Measurements from ENCODE around the gene SNAP91. TPM values are rescaled to one million over a fixed set of nuclear protein-coding genes. Genes with fewer than 3 reads are reported as not detected.
"Not testable (repeated sequence)": the region's sequence is repeated elsewhere in the genome, so short reads cannot be mapped to it uniquely, and the experiment has no call there.

SNAP91 gene
- total and polyA plus RNA-seq, 3 donors from 2014 or later: 13.3 to 37.5 (median 32.9) TPM

GRCh38 chr6:83592770-83593394 is 116.0 kb downstream of the SNAP91 start:
- intact Hi-C loops (cut with DNase I; ENCODE audit: low total_unique reads): no loop called here
- Histone ChIP-seq H3K27ac (no peak overlapping the region), H3K4me1 (no peaks in the 10 kb centered on the region), H3K27me3 (no peaks in the 10 kb centered on the region), H3K36me3 (ENCODE audit: low read depth, missing control alignments) (no peaks in the 10 kb centered on the region), H3K9me3 (no peaks in the 10 kb centered on the region), H3K4me3 (no peak overlapping the region)
- WGBS, 2 donors: 86 to 94% methylated on average over 2 of the region's 2 CpGs
- DNase-seq: peak; percentile 53
- TF ChIP-seq CTCF (IDR thresholded peaks at IDR 0.05) (peak in 2 of 3 experiments; percentile 24 to 34), POLR2A (IDR thresholded peaks at IDR 0.05) (no peak)

GRCh38 chr6:83590416-83590815 is 118.5 kb downstream of the SNAP91 start:
- Histone ChIP-seq H3K4me3 (no peak overlapping the region), H3K27me3 (no peaks in the 10 kb centered on the region), H3K4me1 (no peaks in the 10 kb centered on the region), H3K36me3 (ENCODE audit: low read depth, missing control alignments) (no peaks in the 10 kb centered on the region), H3K27ac (no peak overlapping the region), H3K9me3 (no peaks in the 10 kb centered on the region)
- TF ChIP-seq CTCF (IDR thresholded peaks at IDR 0.05): no peak
- no peak for TF ChIP-seq POLR2A (IDR thresholded peaks at IDR 0.05)
- WGBS, 2 donors: 35 to 80% methylated on average over 1 of the region's 1 CpG
- no peak for DNase-seq
- intact Hi-C loops (cut with DNase I; ENCODE audit: low total_unique reads): no loop called here

GRCh38 chr6:83589076-83589475 is 119.8 kb downstream of the SNAP91 start:
- no peak overlapping the region for H3K27ac ChIP-seq
- no peak overlapping the region for H3K4me3 ChIP-seq
- H3K27me3 ChIP-seq: no peaks in the 10 kb centered on the region
- H3K36me3 ChIP-seq (ENCODE audit: low read depth, missing control alignments): no peaks in the 10 kb centered on the region
- no peak for DNase-seq
- H3K9me3 ChIP-seq: no peaks in the 10 kb centered on the region
- H3K4me1 ChIP-seq: no peaks in the 10 kb centered on the region
- intact Hi-C loops (cut with DNase I; ENCODE audit: low total_unique reads): no loop called here
- TF ChIP-seq POLR2A (IDR thresholded peaks at IDR 0.05) (no peak), CTCF (IDR thresholded peaks at IDR 0.05) (no peak)

DNA sequence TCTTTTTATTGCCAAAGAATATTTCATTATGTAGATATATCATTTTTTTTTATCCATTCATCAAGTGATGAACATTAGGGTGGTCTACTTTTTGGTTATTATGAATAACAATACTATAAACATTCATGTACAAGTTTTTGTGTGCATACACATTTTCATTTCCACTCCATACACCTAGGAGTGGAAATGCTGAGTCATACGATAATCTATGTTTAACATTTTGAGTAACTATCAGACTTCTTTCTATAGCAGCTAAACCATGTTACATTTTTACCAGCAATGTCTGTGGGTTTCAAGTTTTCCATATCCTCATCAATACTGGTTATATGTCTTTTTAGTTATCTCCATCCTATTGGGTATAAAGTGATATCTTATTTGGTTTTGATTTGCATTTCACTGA is 130.8 kb downstream of the SNAP91 start:
- DNase-seq: no peak
- intact Hi-C loops (cut with DNase I; ENCODE audit: low total_unique reads): no loop called here
- WGBS, 2 donors: 79 to 90% methylated on average over 1 of the region's 1 CpG
- Histone ChIP-seq H3K27me3 (no peaks in the 10 kb centered on the region), H3K36me3 (ENCODE audit: low read depth, missing control alignments) (no peaks in the 10 kb centered on the region), H3K4me3 (no peak overlapping the region), H3K27ac (no peak overlapping the region), H3K4me1 (no peaks in the 10 kb centered on the region), H3K9me3 (no peaks in the 10 kb centered on the region)
- no peak for TF ChIP-seq POLR2A (IDR thresholded peaks at IDR 0.05)
- no peak for TF ChIP-seq CTCF (IDR thresholded peaks at IDR 0.05)

DNA sequence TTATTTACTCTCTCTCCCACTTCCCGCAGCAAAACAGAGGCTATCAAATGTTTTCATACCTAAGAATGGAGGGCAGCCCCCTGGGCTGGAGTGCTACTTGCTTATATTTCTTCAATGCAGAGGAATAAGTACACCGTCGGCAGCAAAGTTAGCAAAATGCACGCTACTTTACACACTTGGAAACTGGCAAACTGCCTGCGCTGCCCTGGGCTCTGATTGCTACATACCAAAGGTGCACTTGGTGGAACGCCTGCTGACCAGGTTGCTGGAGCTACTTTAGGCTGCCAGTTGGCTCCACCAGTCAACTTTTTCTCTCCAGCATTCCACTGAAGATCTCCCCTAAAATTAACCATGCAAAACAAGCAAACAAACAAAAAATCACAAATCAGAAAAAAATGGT is 134.1 kb downstream of the SNAP91 start:
- intact Hi-C loops (cut with DNase I; ENCODE audit: low total_unique reads): no loop called here
- no peaks in the 10 kb centered on the region for H3K4me1 ChIP-seq
- TF ChIP-seq POLR2A (IDR thresholded peaks at IDR 0.05): no peak
- TF ChIP-seq CTCF (IDR thresholded peaks at IDR 0.05): no peak
- H3K9me3 ChIP-seq: no peaks in the 10 kb centered on the region
- no peaks in the 10 kb centered on the region for H3K36me3 ChIP-seq (ENCODE audit: low read depth, missing control alignments)
- H3K4me3 ChIP-seq: no peak overlapping the region
- WGBS, 2 donors: 87 to 91% methylated on average over 5 to 6 of the region's 6 CpGs
- no peak for DNase-seq
- H3K27ac ChIP-seq: no peak overlapping the region
- H3K27me3 ChIP-seq: no peaks in the 10 kb centered on the region

GRCh38 chr6:83571663-83572185 is 137.2 kb downstream of the SNAP91 start:
- H3K4me1 ChIP-seq; H3K4me3 ChIP-seq; DNase-seq; H3K27ac ChIP-seq; H3K36me3 ChIP-seq (ENCODE audit: low read depth, missing control alignments); H3K27me3 ChIP-seq; H3K9me3 ChIP-seq; intact Hi-C loops (cut with DNase I; ENCODE audit: low total_unique reads): not testable (repeated sequence)
- WGBS, 2 donors: 94 to 97% methylated on average over 4 of the region's 4 CpGs

Data from testis (tissue), 3 donors.